Smooth muscle cell (in vitro differentiated cells): ENCODE data around the gene DNTT. TPM values are rescaled to one million over a fixed set of nuclear protein-coding genes. Genes with fewer than 3 reads are reported as not detected.

Experiments used
- DNase-seq: peaks from one replicate; lab custom pipeline; 2025; ENCODE audit not compliant: unreplicated experiment; lab: John Stamatoyannopoulos, UW
- H2AFZ ChIP-seq: fragments of 200-600 bp; sonication (generic); 2 replicates; pipeline ENCODE4 v1.6.0; 2016; ENCODE audit warnings: antibody characterized with exemption, low read depth, mild to moderate bottlenecking
- H3F3A ChIP-seq: fragments of 200-600 bp; sonication (generic); 2 replicates; pipeline ENCODE4 v1.6.0; 2017; ENCODE audit warnings: antibody characterized with exemption, low read depth
- H3K27ac ChIP-seq: fragments of 200-600 bp; sonication (generic); 2 replicates; pipeline ENCODE4 v1.5.1; 2016; ENCODE audit warnings: low read depth, mild to moderate bottlenecking
- H3K27me3 ChIP-seq: fragments of 200-600 bp; sonication (generic); 2 replicates; pipeline ENCODE4 v1.6.1; 2016; ENCODE audit warnings: low read depth, mild to moderate bottlenecking
- H3K36me3 ChIP-seq: fragments of 200-600 bp; sonication (generic); 2 replicates; pipeline ENCODE4 v1.5.1; 2016; ENCODE audit warnings: low read depth
- H3K4me1 ChIP-seq: fragments of 200-600 bp; sonication (generic); 2 replicates; pipeline ENCODE4 v1.5.1; 2016; ENCODE audit warnings: low read depth
- H3K4me2 ChIP-seq: fragments of 200-600 bp; sonication (generic); 2 replicates; pipeline ENCODE4 v1.6.0; 2016; ENCODE audit warnings: mild to moderate bottlenecking
- H3K4me3 ChIP-seq: fragments of 200-600 bp; sonication (generic); 2 replicates; pipeline ENCODE4 v1.5.1; 2016; ENCODE audit warnings: mild to moderate bottlenecking
- H3K79me2 ChIP-seq: fragments of 200-600 bp; sonication (generic); 2 replicates; pipeline ENCODE4 v1.6.0; 2016; ENCODE audit warnings: low read depth, mild to moderate bottlenecking
- H3K9ac ChIP-seq: fragments of 200-600 bp; sonication (generic); 2 replicates; pipeline ENCODE4 v1.6.0; 2016; ENCODE audit warnings: low read depth
- H3K9me3 ChIP-seq: fragments of 200-600 bp; sonication (generic); replicated peaks from 2 replicates; pipeline ENCODE4 v1.5.1; 2016; ENCODE audit warnings: low read depth
- H4K20me1 ChIP-seq: fragments of 200-600 bp; sonication (generic); 2 replicates; pipeline ENCODE4 v1.6.0; 2016; ENCODE audit warnings: low read depth
- WGBS: methylation state at CpG from one replicate; pipeline ENCODE4 v1.1.7; 2016; ENCODE audit warnings: low lambda C conversion rate; 5-methylcytosine and 5-hydroxymethylcytosine counted together
- polyA plus RNA-seq: library from polyadenylated mRNA; unstranded; fragments of >200 nt; fragmentation: Nextera tagmentation; extraction: Ambion mirVana; gene quantifications from 2 replicates; pipeline ENCODE4 v1.2.1, GENCODE V29; 2016
- total RNA-seq: library from RNA; depleted of rRNA; stranded (reverse); fragments of >200 nt; gene quantifications from 2 replicates; pipeline ENCODE4 v1.2.3, GENCODE V29; 2014
- TF ChIP-seq, protein P1 (sequence below): fragments of 200-600 bp; sonication (generic); IDR thresholded peaks from 2 replicates; pipeline ENCODE4 v1.5.1; 2017; ENCODE audit warnings: borderline replicate concordance, mild to moderate bottlenecking, antibody characterized with exemption; ENCODE audit not compliant: insufficient read depth, poor library complexity, severe bottlenecking

Gene DNTT
- total and polyA plus RNA-seq, 2 experiments from 2014 or later: not detected

DNA sequence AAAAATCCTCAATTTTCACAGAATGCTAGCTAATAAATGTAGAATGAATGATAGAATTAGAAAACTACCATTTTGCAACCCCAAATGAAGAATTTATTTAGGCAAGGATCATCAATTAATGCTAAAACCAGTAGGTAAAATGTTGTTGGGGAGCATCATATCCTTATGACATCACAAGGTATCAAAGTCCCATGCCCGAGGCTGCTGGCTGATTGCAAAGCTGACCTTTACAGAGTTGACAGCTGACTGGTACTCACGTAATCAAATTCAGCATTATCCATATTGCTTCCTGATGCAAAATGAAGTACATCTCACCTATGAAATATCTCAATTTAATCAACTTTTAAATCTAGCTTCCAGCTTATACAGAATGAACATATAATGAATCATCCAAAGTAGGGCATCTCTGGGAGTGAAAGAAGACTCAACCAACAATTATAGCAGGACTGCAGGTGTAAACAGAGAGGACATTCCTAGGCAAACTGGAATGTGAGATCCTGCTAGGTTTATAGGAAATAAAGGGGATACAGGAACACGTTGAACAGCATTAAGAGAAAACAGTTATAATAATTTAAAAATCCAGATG, 22.7 kb upstream of the DNTT start:
- no peaks in the 10 kb centered on the region for H3K27me3 ChIP-seq
- no peak overlapping the region for H3K9ac ChIP-seq
- 86% methylated on average over 3 of the region's 3 CpGs for WGBS
- TF ChIP-seq, protein P1, sequence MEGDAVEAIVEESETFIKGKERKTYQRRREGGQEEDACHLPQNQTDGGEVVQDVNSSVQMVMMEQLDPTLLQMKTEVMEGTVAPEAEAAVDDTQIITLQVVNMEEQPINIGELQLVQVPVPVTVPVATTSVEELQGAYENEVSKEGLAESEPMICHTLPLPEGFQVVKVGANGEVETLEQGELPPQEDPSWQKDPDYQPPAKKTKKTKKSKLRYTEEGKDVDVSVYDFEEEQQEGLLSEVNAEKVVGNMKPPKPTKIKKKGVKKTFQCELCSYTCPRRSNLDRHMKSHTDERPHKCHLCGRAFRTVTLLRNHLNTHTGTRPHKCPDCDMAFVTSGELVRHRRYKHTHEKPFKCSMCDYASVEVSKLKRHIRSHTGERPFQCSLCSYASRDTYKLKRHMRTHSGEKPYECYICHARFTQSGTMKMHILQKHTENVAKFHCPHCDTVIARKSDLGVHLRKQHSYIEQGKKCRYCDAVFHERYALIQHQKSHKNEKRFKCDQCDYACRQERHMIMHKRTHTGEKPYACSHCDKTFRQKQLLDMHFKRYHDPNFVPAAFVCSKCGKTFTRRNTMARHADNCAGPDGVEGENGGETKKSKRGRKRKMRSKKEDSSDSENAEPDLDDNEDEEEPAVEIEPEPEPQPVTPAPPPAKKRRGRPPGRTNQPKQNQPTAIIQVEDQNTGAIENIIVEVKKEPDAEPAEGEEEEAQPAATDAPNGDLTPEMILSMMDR: no peak
- H3K4me1 ChIP-seq: no peaks in the 10 kb centered on the region
- H3K9me3 ChIP-seq: no peaks in the 10 kb centered on the region
- no peak overlapping the region for H3K4me3 ChIP-seq
- no peak for DNase-seq
- no peaks in the 10 kb centered on the region for H4K20me1 ChIP-seq
- H3F3A ChIP-seq: no peaks in the 10 kb centered on the region
- peak overlapping the region; percentile 54 for H3K27ac ChIP-seq
- no peaks in the 10 kb centered on the region for H3K36me3 ChIP-seq
- no peak overlapping the region for H3K4me2 ChIP-seq
- no peak overlapping the region for H2AFZ ChIP-seq
- H3K79me2 ChIP-seq: no peaks in the 10 kb centered on the region

DNA sequence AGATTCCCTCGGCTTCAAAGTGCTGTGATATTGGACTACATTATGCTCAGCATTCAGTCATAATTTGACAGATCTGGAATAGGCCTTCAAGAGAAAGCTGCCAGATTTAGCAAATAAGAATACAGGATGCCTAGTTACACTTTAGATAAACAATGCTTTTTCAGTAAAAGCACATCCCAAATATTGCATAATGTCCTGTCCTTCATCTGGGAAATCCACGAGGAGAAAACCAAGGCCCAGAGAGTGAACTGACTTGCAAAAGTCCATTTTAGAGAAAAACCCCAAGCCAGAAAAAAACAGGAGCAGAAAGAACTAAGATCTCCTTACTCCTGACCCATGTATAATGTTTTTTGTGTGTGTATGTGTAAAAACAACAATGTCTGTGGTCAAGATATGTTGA, 20.9 kb upstream of the DNTT start:
- DNase-seq: no peak
- peak overlapping the region; percentile 37 for H3K4me2 ChIP-seq
- H3K36me3 ChIP-seq: no peaks in the 10 kb centered on the region
- no peaks in the 10 kb centered on the region for H3F3A ChIP-seq
- H3K9ac ChIP-seq: no peak overlapping the region
- no peak overlapping the region for H3K4me3 ChIP-seq
- TF ChIP-seq, protein P1: no peak
- H3K27me3 ChIP-seq: no peaks in the 10 kb centered on the region
- H3K79me2 ChIP-seq: no peaks in the 10 kb centered on the region
- no peaks in the 10 kb centered on the region for H3K4me1 ChIP-seq
- H4K20me1 ChIP-seq: no peaks in the 10 kb centered on the region
- H3K27ac ChIP-seq: peak overlapping the region; percentile 57
- H3K9me3 ChIP-seq: no peaks in the 10 kb centered on the region
- H2AFZ ChIP-seq: no peak overlapping the region
- WGBS: 71% methylated on average over 2 of the region's 2 CpGs

DNA sequence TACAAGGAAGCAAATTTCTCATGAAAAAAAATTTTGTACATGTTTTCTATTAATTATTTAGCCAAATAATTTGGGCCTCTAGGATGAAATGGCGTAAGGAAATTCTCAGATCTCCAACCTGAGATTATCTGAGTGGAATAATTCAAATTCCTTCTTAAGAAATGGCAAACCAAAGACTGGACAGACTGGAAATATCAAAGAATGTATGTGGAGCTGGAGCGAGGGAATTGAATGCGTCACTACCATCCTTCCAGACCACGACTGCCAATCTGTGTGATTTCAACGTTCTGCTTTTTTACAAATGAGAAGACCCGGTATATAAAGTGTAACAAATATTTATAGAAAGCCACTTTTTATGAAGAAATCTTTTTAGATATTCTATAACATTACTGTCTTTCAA, 20.5 kb upstream of the DNTT start:
- H3F3A ChIP-seq: no peaks in the 10 kb centered on the region
- 69% methylated on average over 6 of the region's 6 CpGs for WGBS
- TF ChIP-seq, protein P1: no peak
- no peaks in the 10 kb centered on the region for H4K20me1 ChIP-seq
- H3K4me1 ChIP-seq: no peaks in the 10 kb centered on the region
- no peak overlapping the region for H3K9ac ChIP-seq
- no peaks in the 10 kb centered on the region for H3K9me3 ChIP-seq
- H3K79me2 ChIP-seq: no peaks in the 10 kb centered on the region
- no peaks in the 10 kb centered on the region for H3K27me3 ChIP-seq
- no peak overlapping the region for H2AFZ ChIP-seq
- peak overlapping the region; percentile 37 for H3K4me2 ChIP-seq
- DNase-seq: no peak
- H3K36me3 ChIP-seq: no peaks in the 10 kb centered on the region
- H3K27ac ChIP-seq: peak overlapping the region; percentile 57
- H3K4me3 ChIP-seq: no peak overlapping the region

DNA sequence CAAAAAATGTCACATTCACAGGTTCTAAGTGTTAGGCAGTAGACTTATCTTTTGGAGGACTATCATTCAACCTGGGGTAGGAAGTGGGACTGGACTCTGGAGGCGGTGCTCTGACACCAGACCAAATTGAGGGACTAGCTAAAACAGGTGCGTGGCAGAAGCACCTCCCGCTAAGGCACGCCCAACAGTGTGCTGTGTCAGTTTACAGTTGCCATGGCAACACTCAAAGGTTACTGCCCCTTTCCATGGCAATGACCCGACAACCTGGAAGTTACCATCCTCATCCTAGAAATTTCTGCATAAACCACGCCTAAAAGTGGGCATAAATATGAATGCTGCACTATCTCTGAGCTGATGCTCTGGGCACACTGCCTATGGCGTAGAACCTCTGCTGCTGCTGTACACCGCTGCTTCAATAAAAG, 18.9 kb upstream of the DNTT start:
- H3K27me3 ChIP-seq: no peaks in the 10 kb centered on the region
- H3K79me2 ChIP-seq: no peaks in the 10 kb centered on the region
- no peaks in the 10 kb centered on the region for H3K9me3 ChIP-seq
- no peak overlapping the region for H3K9ac ChIP-seq
- no peaks in the 10 kb centered on the region for H3K4me1 ChIP-seq
- DNase-seq: no peak
- H3F3A ChIP-seq: no peaks in the 10 kb centered on the region
- no peaks in the 10 kb centered on the region for H4K20me1 ChIP-seq
- WGBS: 68% methylated on average over 8 of the region's 8 CpGs
- no peak overlapping the region for H3K27ac ChIP-seq
- H3K4me2 ChIP-seq: no peak overlapping the region
- no peak overlapping the region for H3K4me3 ChIP-seq
- no peaks in the 10 kb centered on the region for H3K36me3 ChIP-seq
- H2AFZ ChIP-seq: no peak overlapping the region
- TF ChIP-seq, protein P1: no peak
